A673 (cell line): ENCODE results near the gene NECTIN4. TPM values are rescaled to one million over a fixed set of nuclear protein-coding genes. Genes with fewer than 3 reads are reported as not detected.

ENCODE experiments used
- BruUV-seq: library from RNA; stranded (reverse); fragments of 400-500 nt; replicated peaks from 2 replicates; lab custom pipeline; 2021; lab: Mats Ljungman, UMichigan
- CTCF ChIA-PET: fragments of 300-600 bp; sonication (Branson Sonifier 250); formaldehyde crosslinking; loops from one replicate; lab custom pipeline; 2022; ENCODE audit warnings: antibody characterized with exemption; lab: Charles Lee
- POLR2A ChIA-PET: fragments of 300-600 bp; sonication (Branson Sonifier 250); formaldehyde crosslinking; loops from one replicate; lab custom pipeline; 2022; ENCODE audit warnings: antibody characterized with exemption; ENCODE audit not compliant: low non-redundant PET; lab: Charles Lee
- DNase-seq: peaks from one replicate; pipeline ENCODE4 v3.0.0-alpha.2; 2015; ENCODE audit warnings: low spot score
- H3K27ac ChIP-seq: fragments of 200-600 bp; sonication (generic); 2 replicates; pipeline ENCODE4 v1.5.1; 2016; ENCODE audit warnings: mixed run types, low read depth, mild to moderate bottlenecking, mixed read lengths, antibody characterized with exemption, low read length; ENCODE audit not compliant: poor library complexity, severe bottlenecking
- H3K27me3 ChIP-seq: fragments of 200-600 bp; sonication (generic); replicated peaks from 2 replicates; pipeline ENCODE4 v1.6.1; 2017; ENCODE audit warnings: mixed run types, low read depth, mild to moderate bottlenecking, mixed read lengths, antibody characterized with exemption, low read length; ENCODE audit not compliant: insufficient read depth, poor library complexity
- H3K36me3 ChIP-seq: fragments of 200-600 bp; sonication (generic); 2 replicates; pipeline ENCODE4 v1.6.1; 2016; ENCODE audit warnings: mixed run types, mild to moderate bottlenecking, mixed read lengths, antibody characterized with exemption, low read length; ENCODE audit not compliant: insufficient read depth, poor library complexity, severe bottlenecking
- H3K4me1 ChIP-seq: fragments of 200-600 bp; sonication (generic); 2 replicates; pipeline ENCODE4 v1.6.1; 2017; ENCODE audit warnings: mixed run types, mild to moderate bottlenecking, mixed read lengths, antibody characterized with exemption, low read length; ENCODE audit not compliant: insufficient read depth, poor library complexity, severe bottlenecking
- H3K4me3 ChIP-seq: fragments of 200-600 bp; sonication (generic); 2 replicates; pipeline ENCODE4 v1.5.1; 2016; ENCODE audit warnings: low read depth, mixed run types, mild to moderate bottlenecking, mixed read lengths, low read length; ENCODE audit not compliant: poor library complexity, severe bottlenecking
- H3K9me3 ChIP-seq: fragments of 200-600 bp; sonication (generic); 2 replicates; pipeline ENCODE4 v1.6.1; 2016; ENCODE audit warnings: mixed run types, low read depth, mild to moderate bottlenecking, mixed read lengths, antibody characterized with exemption, low read length; ENCODE audit not compliant: poor library complexity, severe bottlenecking
- CTCF ChIP-seq: fragments of 300-800, 200-600 bp; sonication (generic); conservative IDR thresholded peaks from 2 replicates; pipeline ENCODE4 v1.5.1; 2017; ENCODE audit warnings: low read depth, mild to moderate bottlenecking, antibody characterized with exemption, low read length, moderate library complexity, mixed read lengths
- EZH2 ChIP-seq: fragments of 200-600 bp; sonication (generic); IDR thresholded peaks from 2 replicates; pipeline ENCODE4 v1.6.1; 2017; ENCODE audit warnings: borderline replicate concordance, low read depth, mild to moderate bottlenecking, mixed read lengths, antibody characterized with exemption, low read length; ENCODE audit not compliant: poor library complexity, severe bottlenecking
- intact Hi-C: fragments of 100-400 bp; cut with micrococcal nuclease; formaldehyde crosslinking; loops from one replicate; pipeline ENCODE4 v1.10.0; 2022; ENCODE audit not compliant: unreplicated experiment
- total RNA-seq: library from RNA; stranded (reverse); gene quantifications from 2 replicates; pipeline ENCODE4 v1.2.3, GENCODE V29; 2021

NECTIN4 gene
- total RNA-seq, 1 experiment from 2014 or later, result not detected

- DNase-seq, result no peak
- no TSS peak for BruUV-seq
- ChIA-PET CTCF (interaction anchor here (0.6 kb wide), 1 partner anchor 60 kb away, joined by 3 read pairs; no protein-coding TSS in a partner anchor), POLR2A (no interaction called here)
- no peak overlapping the region for H3K4me3 ChIP-seq
- H3K27me3 ChIP-seq, result no peaks in the 10 kb centered on the region
- intact Hi-C loops, result no loop called here
- H3K9me3 ChIP-seq, result no peaks in the 10 kb centered on the region
- no peaks in the 10 kb centered on the region for H3K4me1 ChIP-seq
- TF ChIP-seq EZH2, result no peak
- TF ChIP-seq CTCF, result no peak
- H3K36me3 ChIP-seq, result peaks cover 37% of the 10 kb centered on the region
- no peak overlapping the region for H3K27ac ChIP-seq
Observed at GRCh38 chr1:161037661-161038522, 51.5 kb downstream of the NECTIN4 start.

GRCh38 chr1:161033751-161034150 lies 55.6 kb downstream of the NECTIN4 start:
- intact Hi-C loops, result no loop called here

GRCh38 chr1:161032409-161032808 lies 56.9 kb downstream of the NECTIN4 start:
- no peaks in the 10 kb centered on the region for H3K36me3 ChIP-seq
- POLR2A ChIA-PET, result no interaction called here

More at GRCh38 chr1:161033751-161034150, 55.6 kb downstream of the NECTIN4 start:
- Histone ChIP-seq H3K4me3 (no peak overlapping the region), H3K4me1 (no peaks in the 10 kb centered on the region), H3K9me3 (no peaks in the 10 kb centered on the region), H3K36me3 (no peaks in the 10 kb centered on the region), H3K27ac (no peak overlapping the region), H3K27me3 (no peaks in the 10 kb centered on the region)
- TF ChIP-seq CTCF, result no peak
- TF ChIP-seq EZH2, result no peak
- BruUV-seq, result no TSS peak
- DNase-seq, result no peak
- POLR2A ChIA-PET, result interaction anchor here (0.7 kb wide), 1 partner anchor 22 kb away, joined by 21 read pairs; no protein-coding TSS in a partner anchor
- CTCF ChIA-PET, result interaction anchor here (0.7 kb wide), 1 partner anchor 164 kb away, joined by 5 read pairs; no protein-coding TSS in a partner anchor

More at GRCh38 chr1:161032409-161032808, 56.9 kb downstream of the NECTIN4 start:
- Histone ChIP-seq H3K27me3 (no peaks in the 10 kb centered on the region), H3K9me3 (no peaks in the 10 kb centered on the region), H3K4me3 (no peak overlapping the region), H3K4me1 (no peaks in the 10 kb centered on the region), H3K27ac (no peak overlapping the region)
- intact Hi-C loops, result no loop called here
- no TSS peak for BruUV-seq
- no peak for DNase-seq
- TF ChIP-seq CTCF (no peak), EZH2 (no peak)
- CTCF ChIA-PET, result no interaction called here
